ENCODE data around the gene NELFCD. TPM values are rescaled to one million over a fixed set of nuclear protein-coding genes. Genes with fewer than 3 reads are reported as not detected.

The NELFCD gene
- total and polyA plus RNA-seq, 9 of the 15 experiments (the other 6 are each of a cell fraction or from before 2014, with no cell fraction given): 11.7 to 163 (median 96.5) TPM

GRCh38 chr20:59030911-59031563 lies 50.0 kb downstream of the NELFCD start:
- peak overlapping the region; percentile 93 to 97; a peak in 3 of 4 replicates for H3K9ac ChIP-seq (ENCODE audit: insufficient read depth in 1 of 2, low read depth in 2 of 2, low read length in 2 of 2)
- DNase-seq (ENCODE audit: extremely low read depth in 1 of 4, low spot score in 3 of 4): no peak
- peaks cover 13 to 18% of the 10 kb centered on the region in 2 experiments; a peak in 4 of 5 replicates for H3K4me1 ChIP-seq (replicated peaks in 1 of 2; ENCODE audit: control insufficient read depth in 2 of 2, insufficient read depth in 2 of 2, low read length in 2 of 2)

More at GRCh38 chr20:59030911-59031563, 50.0 kb downstream of the NELFCD start:
- intact Hi-C loops (cut with micrococcal nuclease): loop anchor here (5.0 kb wide), 2 partner anchors 49 to 139 kb away; partner anchors contain the start of gene NELFCD
- ChIA-PET CTCF (ENCODE audit: low intra/inter-chr PET ratio) (no interaction called here), POLR2A (interaction anchor here (0.6 to 4.5 kb wide), 15 partner anchors 7 to 152 kb away, joined by 3 to 31 read pairs (median 3); partner anchors contain the start of genes PRELID3B and TUBB1)
- Histone ChIP-seq H4K20me1 (replicated peaks; ENCODE audit: control insufficient read depth, insufficient read depth, low read length) (no peaks in the 10 kb centered on the region), H2AFZ (ENCODE audit: low read depth, low read length) (no peak overlapping the region), H3K27me3 (ENCODE audit: control insufficient read depth in 2 of 2, insufficient read depth in 2 of 2, low read length in 2 of 2) (no peaks in the 10 kb centered on the region), H3K36me3 (ENCODE audit: control insufficient read depth, insufficient read depth, low read length) (peaks cover 88% of the 10 kb centered on the region), H3K4me2 (ENCODE audit: insufficient read depth, low read length) (peak overlapping the region; percentile 94), H3K9me1 (ENCODE audit: control insufficient read depth, insufficient read depth, low read length) (no peaks in the 10 kb centered on the region), H3K9me3 (replicated peaks; ENCODE audit: control insufficient read depth, insufficient read depth, low read depth, low read length) (no peaks in the 10 kb centered on the region), H3K4me3 (peak overlapping the region; percentile 84), H3K27ac (ENCODE audit: extremely low read depth, low read depth, low read length) (peak overlapping the region; percentile 96), H3K79me2 (ENCODE audit: control insufficient read depth, insufficient read depth, low read length) (peaks cover 73% of the 10 kb centered on the region)
- TSS peak; percentile 34 for BruUV-seq (replicated peaks)
- 2% methylated on average over 7 of the region's 7 CpGs for WGBS (ENCODE audit: insufficient coverage, low coverage, missing lambda C conversion rate)
- in situ Hi-C loops (cut with MboI): no loop called here
- ATAC-seq (peak; percentile 2; the same call in 2 of the 3 replicates), FAIRE-seq (no peak)
- TF ChIP-seq SIN3A (IDR thresholded peaks at IDR 0.05; ENCODE audit: borderline replicate concordance in 2 of 2, control insufficient read depth in 1 of 2, low read depth in 2 of 2, low read length in 2 of 2) (peak; percentile 6 to 52; a peak in 1 of 4 replicates), KDM5B (IDR thresholded peaks at IDR 0.05; ENCODE audit: insufficient replicate concordance, low read depth, low read length) (peak; percentile 25), SPI1 (IDR thresholded peaks at IDR 0.05; ENCODE audit: borderline replicate concordance, low read depth, low read length) (peak; percentile 87), FOXJ2 (tag; IDR thresholded peaks at IDR 0.05) (0 out of 2 replicates have a peak, but pooled peaks have one; percentile 8), BRF2 (IDR thresholded peaks at IDR 0.05; ENCODE audit: borderline replicate concordance, insufficient read depth, insufficient read length) (no peak), RNF219 (CRISPR knock-in tag; IDR thresholded peaks at IDR 0.05) (no peak), ETV1 (tag; conservative IDR thresholded peaks at IDR 0.05; ENCODE audit: low read depth) (0 out of 2 replicates have a peak, but pooled peaks have one; percentile 24)
